ENCODE data around the gene ACP2.

Gene ACP2

GRCh38 chr11:47248664-47249377 is at the start of gene ACP2:
ACP2 (minus strand) TSS chr11:47248814; CDS start chr11:47248789, 25 bp downstream.
- DNase-seq (ENCODE audit: low read depth): peak; percentile 68

- no peak for DNase-seq (ENCODE audit: low read depth)
These were observed 47.4 kb upstream of the ACP2 start for GRCh38 chr11:47296045-47296444.

GRCh38 chr11:47295385-47295784 is 46.8 kb upstream of the ACP2 start:
- DNase-seq (ENCODE audit: low read depth): no peak

GRCh38 chr11:47289856-47290255 is 41.2 kb upstream of the ACP2 start:
- DNase-seq (ENCODE audit: low read depth): no peak

- DNase-seq (ENCODE audit: low read depth): no peak
These were observed 39.5 kb upstream of the ACP2 start for GRCh38 chr11:47288066-47288465.

- no peak for DNase-seq (ENCODE audit: low read depth)
These were observed 37.6 kb upstream of the ACP2 start for GRCh38 chr11:47285969-47286770.

- DNase-seq (ENCODE audit: low read depth): no peak
These were observed 35.5 kb upstream of the ACP2 start for GRCh38 chr11:47284151-47284550.

GRCh38 chr11:47282462-47282861 is 33.8 kb upstream of the ACP2 start:
- DNase-seq (ENCODE audit: low read depth): no peak

- no peak for DNase-seq (ENCODE audit: low read depth)
These were observed 32.2 kb upstream of the ACP2 start for GRCh38 chr11:47280860-47281259.

- DNase-seq (ENCODE audit: low read depth): no peak
These were observed 31.5 kb upstream of the ACP2 start for GRCh38 chr11:47280099-47280498.

- no peak for DNase-seq (ENCODE audit: low read depth)
These were observed 30.2 kb upstream of the ACP2 start for GRCh38 chr11:47278769-47279168.

- no peak for DNase-seq (ENCODE audit: low read depth)
These were observed 29.4 kb upstream of the ACP2 start for GRCh38 chr11:47278058-47278457.

- DNase-seq (ENCODE audit: low read depth): no peak
These were observed 28.3 kb upstream of the ACP2 start for GRCh38 chr11:47276923-47277322.

GRCh38 chr11:47274495-47275235 is 26.1 kb upstream of the ACP2 start:
- no peak for DNase-seq (ENCODE audit: low read depth)

GRCh38 chr11:47272706-47273105 is 24.1 kb upstream of the ACP2 start:
- DNase-seq (ENCODE audit: low read depth): no peak

- no peak for DNase-seq (ENCODE audit: low read depth)
These were observed 23.5 kb upstream of the ACP2 start for GRCh38 chr11:47271961-47272661.

GRCh38 chr11:47271328-47271727 is 22.7 kb upstream of the ACP2 start:
- no peak for DNase-seq (ENCODE audit: low read depth)

- peak; percentile 21 for DNase-seq (ENCODE audit: low read depth)
These were observed 22.0 kb upstream of the ACP2 start for GRCh38 chr11:47270331-47271271.

- DNase-seq (ENCODE audit: low read depth): peak; percentile 85
These were observed 21.3 kb upstream of the ACP2 start, which contains the start of gene MADD for GRCh38 chr11:47269829-47270305. MADD (plus strand) TSS chr11:47270133.

- peak; percentile 74 for DNase-seq (ENCODE audit: low read depth)
These were observed 20.6 kb upstream of the ACP2 start for GRCh38 chr11:47269002-47269828.

All from T-helper 22 cell (primary cell).